Testis (tissue), 5 donors: ENCODE results near the gene CNR2. TPM values are rescaled to one million over a fixed set of nuclear protein-coding genes. Genes with fewer than 3 reads are reported as not detected.
"Not testable (repeated sequence)": the region's sequence is repeated elsewhere in the genome, so short reads cannot be mapped to it uniquely, and the experiment has no call there.

Experiments
- DNase-seq: peaks from one replicate; pipeline ENCODE4 v3.0.0-alpha.2; 2019
- H3K27ac ChIP-seq, 2 donors: fragments of 200-600 bp; sonication (generic); one replicate each; pipeline ENCODE4 v1.5.1; 2019
- H3K27me3 ChIP-seq: fragments of 200-600 bp; sonication (generic); one replicate; pipeline ENCODE4 v1.5.1; 2019
- H3K36me3 ChIP-seq: fragments of 200-600 bp; sonication (generic); one replicate; pipeline ENCODE4 v1.5.1; 2017; ENCODE audit warnings: low read depth; ENCODE audit errors: missing control alignments
- H3K4me1 ChIP-seq: fragments of 200-600 bp; sonication (generic); one replicate; pipeline ENCODE4 v1.5.1; 2019
- H3K4me3 ChIP-seq, 2 donors: fragments of 200-600 bp; sonication (generic); one replicate each; pipeline ENCODE4 v1.5.1; 2017 to 2019
- H3K9me3 ChIP-seq: fragments of 200-600 bp; sonication (generic); one replicate; pipeline ENCODE4 v1.5.1; 2017
- POLR2A ChIP-seq: fragments of 450-650 bp; IDR thresholded peaks from one replicate; pipeline ENCODE4 v1.6.1; 2017; ENCODE audit warnings: antibody characterized with exemption, mild to moderate bottlenecking, moderate library complexity
- WGBS, 2 donors: methylation state at CpG; one replicate each; pipeline ENCODE4 v1.1.5; 2018; 5-methylcytosine and 5-hydroxymethylcytosine counted together
- intact Hi-C: fragments of 100-400 bp; cut with DNase I; formaldehyde crosslinking; loops from one replicate; pipeline ENCODE4 v1.15.1; 2023; ENCODE audit warnings: low total_unique reads
- long read RNA-seq, 2 donors: transcript quantifications; one replicate each; lab custom pipeline, GENCODE V29; 2026
- polyA plus RNA-seq: library from polyadenylated mRNA; stranded (reverse); fragments of 350-450 nt; fragmentation: Illumina TruSeq; extraction: RNeasy Lipid Tissue Mini Kit (QIAGEN cat#74804); gene quantifications from one replicate; pipeline ENCODE4 v1.2.3, GENCODE V29; 2014; ENCODE audit warnings: low read depth, low replicate concordance; ENCODE audit not compliant: insufficient read depth
- total RNA-seq, 2 donors: library from RNA; depleted of rRNA; stranded (reverse); fragments of >200 nt; gene quantifications; one replicate each; pipeline ENCODE4 v1.2.3, GENCODE V29; 2016
- TF ChIP-seq, protein P1 (sequence below), 3 experiments: fragments of 450-650 bp in 2 of 3; fragments of 200-600 bp in 1 of 3; sonication (generic) in 1 of 3; IDR thresholded peaks; one replicate each; pipeline ENCODE4 v1.5.1; 2016 to 2019; ENCODE audit warnings: antibody characterized with exemption in 3 of 3, mild to moderate bottlenecking in 2 of 3, moderate library complexity in 1 of 3

The CNR2 gene
- total RNA-seq = under 1 TPM; 0.06 to 0.08 TPM
- polyA plus RNA-seq = 0.20 TPM
- long read RNA-seq, donor 1 = 0 reads
- long read RNA-seq, donor 2 = 0 reads

DNA sequence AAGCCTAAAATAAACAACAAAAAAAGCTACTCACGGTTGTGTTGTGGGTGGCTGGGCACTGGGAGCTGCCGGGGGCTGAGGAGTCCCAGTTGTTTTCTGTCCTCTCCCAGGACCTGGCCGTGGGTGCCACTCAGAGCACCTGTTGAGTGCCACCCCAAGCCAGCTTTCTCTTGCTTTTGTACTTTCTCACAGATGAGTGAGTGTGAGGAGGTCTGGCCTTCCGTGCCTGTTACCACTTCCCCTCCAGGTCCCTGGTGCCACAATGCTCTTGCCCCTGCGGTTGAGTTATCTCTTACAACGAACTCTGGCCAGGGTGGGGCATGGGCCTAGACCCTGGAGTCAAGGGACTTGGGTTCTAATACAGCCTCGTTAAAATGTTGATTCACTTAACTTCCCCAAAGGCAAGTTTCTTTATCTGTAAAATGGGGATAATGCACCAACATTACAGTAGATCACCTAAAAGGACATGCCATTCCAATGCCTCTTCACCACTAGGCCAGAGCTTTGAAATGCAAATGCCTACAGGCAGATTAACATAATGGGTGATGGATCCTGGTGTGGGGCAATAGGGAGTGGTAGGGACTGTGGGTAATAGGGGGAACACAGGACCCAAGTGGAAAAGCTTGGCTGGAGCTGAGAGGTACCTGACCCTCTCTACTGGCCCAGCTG lies at the start of gene CNR2:
Gene CNR2 (minus strand): TSS at position 151 of the 669 bp plus-strand sequence. CDS start 37,745 bp downstream, outside the sequence.
- H3K27me3 ChIP-seq = no peaks in the 10 kb centered on the region
- H3K4me3 ChIP-seq = no peak within 1 kb of the TSS
- DNase-seq = no peak
- WGBS, 2 donors = 85 to 87% methylated on average over 7 of the region's 7 CpGs
- intact Hi-C loops = no loop called here
- no peaks in the 10 kb centered on the region for H3K9me3 ChIP-seq
- TF ChIP-seq, protein P1, sequence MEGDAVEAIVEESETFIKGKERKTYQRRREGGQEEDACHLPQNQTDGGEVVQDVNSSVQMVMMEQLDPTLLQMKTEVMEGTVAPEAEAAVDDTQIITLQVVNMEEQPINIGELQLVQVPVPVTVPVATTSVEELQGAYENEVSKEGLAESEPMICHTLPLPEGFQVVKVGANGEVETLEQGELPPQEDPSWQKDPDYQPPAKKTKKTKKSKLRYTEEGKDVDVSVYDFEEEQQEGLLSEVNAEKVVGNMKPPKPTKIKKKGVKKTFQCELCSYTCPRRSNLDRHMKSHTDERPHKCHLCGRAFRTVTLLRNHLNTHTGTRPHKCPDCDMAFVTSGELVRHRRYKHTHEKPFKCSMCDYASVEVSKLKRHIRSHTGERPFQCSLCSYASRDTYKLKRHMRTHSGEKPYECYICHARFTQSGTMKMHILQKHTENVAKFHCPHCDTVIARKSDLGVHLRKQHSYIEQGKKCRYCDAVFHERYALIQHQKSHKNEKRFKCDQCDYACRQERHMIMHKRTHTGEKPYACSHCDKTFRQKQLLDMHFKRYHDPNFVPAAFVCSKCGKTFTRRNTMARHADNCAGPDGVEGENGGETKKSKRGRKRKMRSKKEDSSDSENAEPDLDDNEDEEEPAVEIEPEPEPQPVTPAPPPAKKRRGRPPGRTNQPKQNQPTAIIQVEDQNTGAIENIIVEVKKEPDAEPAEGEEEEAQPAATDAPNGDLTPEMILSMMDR (IDR thresholded peaks at IDR 0.05) = no peak
- TF ChIP-seq POLR2A = no peak
- no peaks in the 10 kb centered on the region for H3K36me3 ChIP-seq
- H3K4me1 ChIP-seq = no peaks in the 10 kb centered on the region
- no peak within 1 kb of the TSS for H3K27ac ChIP-seq

DNA sequence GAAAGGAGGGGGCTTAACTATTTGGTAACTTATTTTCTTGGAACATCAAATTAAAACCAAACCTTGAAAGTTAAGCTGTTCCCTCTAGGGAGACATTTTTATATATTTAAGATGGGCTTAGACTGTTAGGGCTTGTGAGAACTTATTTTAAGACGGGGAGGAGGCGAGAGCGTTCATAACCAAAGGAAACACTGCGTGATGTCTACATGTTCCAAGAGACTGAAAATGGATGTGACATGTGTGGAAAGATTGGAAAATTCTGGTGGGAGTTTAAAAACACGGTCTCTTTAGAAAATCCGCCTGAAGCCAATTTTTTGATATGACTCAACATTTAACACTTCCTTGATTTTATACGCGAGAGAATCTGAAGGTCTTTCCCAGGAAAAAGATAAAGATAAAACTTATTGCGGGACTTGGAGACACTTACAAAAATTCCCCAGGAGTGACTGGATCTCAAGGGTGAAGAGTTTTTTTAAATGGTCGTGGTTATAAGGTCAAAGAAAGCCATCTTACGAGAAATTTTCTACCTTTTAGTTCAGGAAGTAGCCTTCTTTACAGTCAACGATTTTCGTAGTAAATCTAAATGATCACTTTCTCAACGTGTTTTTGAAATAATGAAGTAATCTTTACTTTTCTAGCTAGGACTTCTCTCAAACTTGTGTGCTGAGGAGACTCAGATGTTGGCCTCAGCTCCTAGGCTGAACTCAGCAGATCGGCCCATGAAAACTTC lies 47.3 kb upstream of the CNR2 start:
- H3K4me3 ChIP-seq = peak overlapping the region; percentile 73 to 86
- WGBS, 2 donors = 0 to 1% methylated on average over 15 of the region's 15 CpGs
- H3K36me3 ChIP-seq = no peaks in the 10 kb centered on the region
- no peak for TF ChIP-seq POLR2A
- intact Hi-C loops = no loop called here
- peak overlapping the region; percentile 99 for H3K27ac ChIP-seq
- H3K9me3 ChIP-seq = no peaks in the 10 kb centered on the region
- H3K27me3 ChIP-seq = no peaks in the 10 kb centered on the region
- no peak for DNase-seq
- H3K4me1 ChIP-seq = peaks cover 10% of the 10 kb centered on the region

DNA sequence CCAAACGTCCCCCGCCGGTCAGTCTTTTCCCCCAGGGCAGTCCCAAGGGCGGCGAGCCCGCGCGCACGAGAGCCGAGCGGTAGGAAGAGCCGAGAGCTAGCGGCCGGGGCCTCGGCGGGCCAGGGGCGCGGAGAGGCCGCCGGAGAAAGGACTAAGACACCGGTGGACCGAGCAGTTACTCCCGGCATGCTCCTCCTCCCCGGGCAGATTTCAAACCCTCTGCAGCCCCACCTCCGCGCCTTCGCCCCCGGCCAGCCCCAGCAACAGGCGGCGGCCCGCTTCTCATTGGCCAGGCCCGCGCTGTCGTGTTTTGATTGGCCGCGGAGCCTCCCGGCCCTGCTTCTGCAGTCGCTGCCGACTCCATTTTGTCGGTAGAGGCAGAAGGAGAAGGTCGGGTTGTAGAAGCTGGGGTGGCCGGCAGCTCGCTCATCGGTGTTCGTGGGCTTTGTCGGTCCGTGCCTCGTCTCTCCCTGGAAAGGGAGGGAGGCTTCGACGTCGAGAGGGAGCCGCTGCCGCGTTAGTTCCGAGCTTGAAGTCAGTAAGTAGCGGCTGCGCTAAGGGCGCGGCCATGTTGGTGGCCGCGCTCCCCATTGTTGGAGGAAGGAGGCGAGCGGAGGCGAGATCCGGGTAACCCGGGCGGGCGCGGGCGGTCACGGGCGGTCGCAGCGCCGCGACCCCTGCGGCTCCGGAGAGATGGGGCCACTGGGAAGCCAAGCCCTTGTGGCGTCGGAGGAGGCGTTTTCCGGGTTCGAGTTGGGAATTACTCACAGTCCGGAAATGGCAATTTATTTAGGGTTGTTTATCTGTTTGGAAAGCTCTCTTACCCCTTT lies 46.5 kb upstream of the CNR2 start, which contains the start of gene PNRC2:
Gene PNRC2 (plus strand): TSS at position 368 of the 830 bp plus-strand sequence. CDS start 1,630 bp downstream, outside the sequence.
- peak; percentile 74 for TF ChIP-seq POLR2A
- TF ChIP-seq, protein P1 (IDR thresholded peaks at IDR 0.05) = peak in 1 of 3 experiments; percentile 23
- peak; percentile 98 for DNase-seq
- H3K9me3 ChIP-seq = no peaks in the 10 kb centered on the region
- intact Hi-C loops = no loop called here
- peaks cover 10% of the 10 kb centered on the region for H3K4me1 ChIP-seq
- H3K36me3 ChIP-seq = no peaks in the 10 kb centered on the region
- 0% methylated on average over 49 to 81 of the region's 84 CpGs for WGBS, 2 donors
- H3K27ac ChIP-seq = peak within 1 kb of the TSS; percentile 99
- H3K4me3 ChIP-seq = peak within 1 kb of the TSS; percentile 73 to 86
- H3K27me3 ChIP-seq = no peaks in the 10 kb centered on the region

DNA sequence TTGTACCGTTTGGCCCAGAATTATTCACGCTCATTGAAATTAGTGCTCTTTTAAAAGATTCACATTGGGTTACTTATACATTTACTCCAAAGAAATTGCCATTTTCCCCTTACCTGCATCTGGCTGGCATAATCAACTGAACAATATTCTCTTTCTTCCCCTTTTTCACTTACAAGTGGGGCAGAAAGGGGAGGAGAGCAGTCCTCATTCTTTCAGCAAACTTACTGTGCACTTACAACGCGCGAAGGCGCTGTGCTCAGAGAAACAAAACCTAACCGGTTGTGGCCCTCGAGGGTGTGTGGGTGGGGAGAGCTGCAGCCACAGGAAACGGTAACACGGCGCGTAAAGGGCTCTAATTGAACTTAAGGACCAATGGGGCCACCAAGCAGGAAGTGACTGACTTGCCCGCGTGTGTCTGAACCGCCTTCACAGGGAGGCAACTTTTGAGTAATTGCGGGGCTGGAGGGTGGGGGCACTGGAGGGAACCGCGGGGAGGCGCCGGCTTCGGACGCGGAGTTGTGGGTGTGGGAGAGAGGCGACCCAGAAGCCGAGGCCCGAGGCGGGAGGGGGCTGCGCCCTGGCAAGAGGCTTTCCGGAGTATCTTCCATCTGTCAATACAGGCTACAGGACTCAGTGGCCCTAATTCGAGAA lies 45.8 kb upstream of the CNR2 start:
- Histone ChIP-seq H3K36me3 (no peaks in the 10 kb centered on the region), H3K27me3 (no peaks in the 10 kb centered on the region), H3K27ac (peak overlapping the region; percentile 99), H3K4me1 (peaks cover 10% of the 10 kb centered on the region), H3K9me3 (no peaks in the 10 kb centered on the region), H3K4me3 (peak overlapping the region; percentile 73 to 86)
- DNase-seq = peak; percentile 90
- TF ChIP-seq, protein P1 (IDR thresholded peaks at IDR 0.05) = peak in 2 of 3 experiments; percentile 17 to 24
- no peak for TF ChIP-seq POLR2A
- intact Hi-C loops = no loop called here
- WGBS, 2 donors = 0 to 1% methylated on average over 23 to 30 of the region's 30 CpGs

DNA sequence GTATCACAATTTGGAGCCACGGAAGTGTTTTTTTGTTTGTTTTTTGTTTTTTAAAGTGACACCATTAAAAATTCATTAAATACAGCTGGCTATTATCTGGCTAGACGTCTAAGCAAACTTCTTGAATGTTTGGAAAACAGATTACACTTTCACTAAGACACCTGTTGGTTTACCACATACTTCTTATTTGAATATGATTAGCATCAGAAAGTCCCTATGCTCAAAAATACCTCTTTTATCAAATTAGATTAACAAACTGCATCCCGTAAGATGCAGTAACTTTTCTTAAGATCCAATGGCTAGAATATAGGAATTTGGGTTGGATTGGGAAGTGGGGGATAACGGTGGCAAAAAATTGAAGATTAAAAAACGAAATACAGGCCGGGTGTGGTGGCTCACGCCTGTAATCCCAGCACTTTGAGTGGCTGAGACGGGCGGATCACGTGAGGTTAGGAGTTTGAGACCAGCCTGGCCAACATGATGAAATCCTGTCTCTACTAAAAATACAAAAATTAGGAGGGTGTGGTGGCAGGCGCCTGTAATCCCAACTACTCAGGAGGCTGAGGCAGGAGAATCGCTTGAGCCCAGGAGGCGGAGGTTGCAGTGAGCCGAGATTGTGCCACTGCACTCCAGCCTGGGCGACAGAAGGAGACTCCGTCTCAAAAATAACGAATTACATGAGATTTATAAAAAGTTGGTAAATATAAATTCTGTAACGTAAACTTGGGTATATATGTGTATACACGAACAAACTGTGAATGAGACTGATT lies 45.1 kb upstream of the CNR2 start:
- H3K36me3 ChIP-seq, DNase-seq: not testable (repeated sequence)

More for the DNA sequence above, 45.1 kb upstream of the CNR2 start:
- H3K27me3 ChIP-seq, H3K9me3 ChIP-seq, intact Hi-C loops: not testable (repeated sequence)
- peak overlapping the region; percentile 99 for H3K27ac ChIP-seq
- peak overlapping the region; percentile 73 to 86 for H3K4me3 ChIP-seq
- WGBS, 2 donors = 44 to 45% methylated on average over 19 of the region's 19 CpGs
- H3K4me1 ChIP-seq = peaks cover 10% of the 10 kb centered on the region
